PFSK-1 (cell line): ENCODE measurements around the gene BMP7.

Experiments used
- FOXP2 ChIP-seq: optimal IDR thresholded peaks from 2 replicates; pipeline ENCODE3; 2011; ENCODE audit warnings: borderline replicate concordance, control low read depth, inconsistent platforms; ENCODE audit not compliant: insufficient read depth; ENCODE audit errors: extremely low read length, extremely low read depth
- POLR2AphosphoS5 ChIP-seq: IDR thresholded peaks from 2 replicates; pipeline ENCODE4 v1.6.1; 2012; ENCODE audit warnings: low read depth, mild to moderate bottlenecking, control low read depth, low read length, moderate library complexity
- SIN3A ChIP-seq: IDR thresholded peaks from 2 replicates; pipeline ENCODE4 v1.6.1; 2012; ENCODE audit warnings: mild to moderate bottlenecking, low read length, moderate library complexity, borderline replicate concordance; ENCODE audit not compliant: insufficient read depth
- TAF1 ChIP-seq: IDR thresholded peaks from 2 replicates; pipeline ENCODE4 v1.6.1; 2012; ENCODE audit warnings: low read length, control low read depth, borderline replicate concordance; ENCODE audit not compliant: insufficient read depth
- TF ChIP-seq, protein P1 (sequence below), 2 experiments: IDR thresholded peaks; 2 replicates each; pipeline versions ENCODE4 v1.6.1 to v1.8.0; 2011 to 2012; ENCODE audit warnings: low read depth in 2 of 2, low read length in 2 of 2, control low read depth in 1 of 2, inconsistent platforms in 1 of 2, mild to moderate bottlenecking in 1 of 2, moderate library complexity in 1 of 2; ENCODE audit not compliant: insufficient read depth in 1 of 2

The BMP7 gene

DNA sequence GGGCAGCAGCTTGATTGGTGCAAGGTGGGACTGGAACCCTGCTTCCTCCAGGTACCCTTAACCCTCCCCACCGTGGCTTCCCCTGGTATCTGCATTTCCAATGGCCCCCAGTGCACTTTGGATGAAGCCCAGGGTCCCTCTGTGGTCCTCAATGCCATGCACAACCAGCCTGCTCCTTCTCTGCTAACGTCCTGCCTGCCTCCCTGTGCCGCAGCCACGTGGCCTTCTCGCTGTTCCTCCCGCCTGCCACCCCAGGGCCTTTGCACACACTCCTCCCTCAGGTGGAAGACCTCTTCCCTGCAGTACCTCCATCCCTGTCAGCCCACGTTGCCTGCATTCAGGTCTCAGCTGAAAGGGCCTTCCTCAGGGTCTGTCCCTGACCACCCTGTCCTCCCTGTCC lies 101.6 kb downstream of the BMP7 start:
- no peak for TF ChIP-seq FOXP2

DNA sequence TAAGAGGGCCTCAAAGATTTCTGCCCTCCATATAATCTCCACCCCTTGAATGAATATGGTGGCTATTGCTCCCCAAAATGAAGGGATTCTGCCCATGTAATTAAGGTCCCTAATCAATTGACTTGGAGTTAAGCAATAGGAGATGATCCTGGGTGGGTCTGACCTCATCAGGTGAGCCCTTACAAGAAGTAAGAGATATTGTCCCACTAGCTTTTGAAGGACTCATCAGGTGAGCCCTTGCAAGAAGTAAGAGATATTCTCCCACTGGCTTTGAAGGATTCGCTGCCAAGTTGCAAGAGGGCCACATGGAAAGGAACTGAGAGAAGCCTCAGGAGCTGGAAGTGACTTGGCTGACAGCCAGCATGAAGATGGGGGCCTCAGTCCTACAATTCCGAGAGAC lies 103.4 kb downstream of the BMP7 start:
- no peak for TF ChIP-seq FOXP2
- TF ChIP-seq SIN3A, result no peak
- TF ChIP-seq, protein P1, sequence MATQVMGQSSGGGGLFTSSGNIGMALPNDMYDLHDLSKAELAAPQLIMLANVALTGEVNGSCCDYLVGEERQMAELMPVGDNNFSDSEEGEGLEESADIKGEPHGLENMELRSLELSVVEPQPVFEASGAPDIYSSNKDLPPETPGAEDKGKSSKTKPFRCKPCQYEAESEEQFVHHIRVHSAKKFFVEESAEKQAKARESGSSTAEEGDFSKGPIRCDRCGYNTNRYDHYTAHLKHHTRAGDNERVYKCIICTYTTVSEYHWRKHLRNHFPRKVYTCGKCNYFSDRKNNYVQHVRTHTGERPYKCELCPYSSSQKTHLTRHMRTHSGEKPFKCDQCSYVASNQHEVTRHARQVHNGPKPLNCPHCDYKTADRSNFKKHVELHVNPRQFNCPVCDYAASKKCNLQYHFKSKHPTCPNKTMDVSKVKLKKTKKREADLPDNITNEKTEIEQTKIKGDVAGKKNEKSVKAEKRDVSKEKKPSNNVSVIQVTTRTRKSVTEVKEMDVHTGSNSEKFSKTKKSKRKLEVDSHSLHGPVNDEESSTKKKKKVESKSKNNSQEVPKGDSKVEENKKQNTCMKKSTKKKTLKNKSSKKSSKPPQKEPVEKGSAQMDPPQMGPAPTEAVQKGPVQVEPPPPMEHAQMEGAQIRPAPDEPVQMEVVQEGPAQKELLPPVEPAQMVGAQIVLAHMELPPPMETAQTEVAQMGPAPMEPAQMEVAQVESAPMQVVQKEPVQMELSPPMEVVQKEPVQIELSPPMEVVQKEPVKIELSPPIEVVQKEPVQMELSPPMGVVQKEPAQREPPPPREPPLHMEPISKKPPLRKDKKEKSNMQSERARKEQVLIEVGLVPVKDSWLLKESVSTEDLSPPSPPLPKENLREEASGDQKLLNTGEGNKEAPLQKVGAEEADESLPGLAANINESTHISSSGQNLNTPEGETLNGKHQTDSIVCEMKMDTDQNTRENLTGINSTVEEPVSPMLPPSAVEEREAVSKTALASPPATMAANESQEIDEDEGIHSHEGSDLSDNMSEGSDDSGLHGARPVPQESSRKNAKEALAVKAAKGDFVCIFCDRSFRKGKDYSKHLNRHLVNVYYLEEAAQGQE (IDR thresholded peaks at IDR 0.05; ENCODE audit: insufficient read depth in 1 of 2, low read depth in 2 of 2, low read length in 2 of 2), result no peak
- TF ChIP-seq POLR2AphosphoS5, result no peak
- TF ChIP-seq TAF1, result no peak

DNA sequence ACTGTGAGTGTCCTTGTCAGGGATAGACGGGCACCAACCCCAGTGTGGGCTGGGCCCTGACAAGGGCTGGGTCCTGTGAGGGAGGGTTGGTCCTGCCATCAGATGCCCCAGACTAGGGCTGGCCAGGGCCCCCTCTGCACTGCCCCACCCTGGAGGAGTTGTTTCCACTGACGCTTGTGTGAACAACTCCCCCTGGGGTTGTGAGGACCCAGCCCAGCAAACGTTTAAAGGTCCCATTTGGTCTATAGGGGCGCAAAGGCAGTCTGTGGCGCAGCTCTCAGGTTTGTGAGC lies 104.1 kb downstream of the BMP7 start:
- TF ChIP-seq TAF1, result no peak
- TF ChIP-seq, protein P1 (IDR thresholded peaks at IDR 0.05; ENCODE audit: insufficient read depth in 1 of 2, low read depth in 2 of 2, low read length in 2 of 2), result no peak
- no peak for TF ChIP-seq FOXP2
- no peak for TF ChIP-seq POLR2AphosphoS5
- TF ChIP-seq SIN3A, result no peak

DNA sequence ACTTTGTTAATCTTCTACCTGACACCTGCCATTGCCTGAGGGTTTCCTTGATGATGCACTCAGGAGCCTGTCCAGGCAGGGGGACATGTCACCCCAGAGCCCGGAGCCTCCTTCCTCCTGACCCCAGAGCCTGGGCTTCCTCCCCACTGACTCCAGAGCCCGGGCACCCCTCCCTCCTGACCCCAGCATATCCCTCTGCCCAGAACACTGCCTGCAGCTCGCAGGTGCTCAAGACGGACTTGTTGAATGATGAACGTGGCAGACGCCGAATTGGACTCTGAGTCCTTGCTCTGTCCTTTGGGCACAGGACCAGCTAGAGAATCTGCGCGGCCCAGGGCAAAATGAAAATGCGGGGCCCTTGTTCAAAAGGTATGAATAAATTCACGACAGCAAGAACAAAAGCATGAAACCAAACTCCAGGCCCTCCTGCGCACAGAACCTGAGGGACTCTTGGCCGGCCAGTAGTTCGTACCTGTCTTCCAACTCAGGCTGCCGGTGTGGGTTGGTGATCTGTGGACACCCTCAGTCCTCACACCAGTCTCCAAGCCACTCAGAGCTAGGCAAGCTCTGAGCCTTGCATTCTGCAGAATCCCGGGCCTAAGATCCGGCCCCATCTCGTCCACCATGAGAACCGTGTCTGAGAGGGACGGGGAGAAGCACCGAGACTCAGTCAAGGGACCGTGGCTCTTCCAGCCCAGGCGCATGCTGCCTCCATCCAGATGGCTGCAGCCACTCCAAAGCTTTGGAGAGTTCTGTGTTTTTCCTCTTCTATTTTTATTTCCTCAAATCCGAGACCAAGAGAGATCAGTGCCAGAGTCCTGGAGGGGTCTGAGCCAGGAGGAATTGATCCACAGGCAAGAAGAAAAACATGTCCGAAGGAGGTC lies 104.7 kb downstream of the BMP7 start:
- TF ChIP-seq, protein P1 (IDR thresholded peaks at IDR 0.05; ENCODE audit: insufficient read depth in 1 of 2, low read depth in 2 of 2, low read length in 2 of 2), result no peak
- TF ChIP-seq FOXP2, result no peak
- TF ChIP-seq TAF1, result no peak
- no peak for TF ChIP-seq SIN3A
- no peak for TF ChIP-seq POLR2AphosphoS5

DNA sequence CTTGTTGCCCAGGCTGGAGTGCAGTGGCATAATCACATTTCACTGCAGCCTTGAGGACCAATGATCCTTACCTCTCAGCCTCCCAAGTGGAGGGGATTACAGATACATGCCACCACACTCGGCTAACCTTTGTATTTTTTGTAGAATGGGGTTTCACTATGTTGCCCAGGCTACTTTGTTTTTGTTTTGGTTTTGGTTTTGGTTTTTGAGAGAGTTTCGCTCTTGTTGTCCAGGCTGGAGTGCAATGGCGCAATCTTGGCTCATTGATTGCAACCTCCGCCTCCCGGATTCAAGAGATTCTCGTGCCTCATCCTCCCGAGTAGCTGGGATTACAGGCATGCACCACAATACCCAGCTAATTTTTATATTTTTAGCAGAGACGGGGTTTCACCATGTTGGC lies 105.5 kb downstream of the BMP7 start:
- TF ChIP-seq POLR2AphosphoS5 (no peak), SIN3A (no peak), FOXP2 (no peak), TAF1 (no peak)
- TF ChIP-seq, protein P1 (IDR thresholded peaks at IDR 0.05; ENCODE audit: insufficient read depth in 1 of 2, low read depth in 2 of 2, low read length in 2 of 2), result no peak
